GM23338 (cell line): Measurements from ENCODE around the gene RAB6A. TPM values are rescaled to one million over a fixed set of nuclear protein-coding genes. Genes with fewer than 3 reads are reported as not detected.

ENCODE experiments used
- ATAC-seq: fragments of 200-7000 bp; cut with Tn5 transposase; 3 replicates; pipeline ENCODE4 v1.9.1; 2020
- DNase-seq: peaks from one replicate; pipeline ENCODE4 v3.0.0-alpha.2; 2015; ENCODE audit warnings: low spot score
- H2AFZ ChIP-seq: fragments of 200-600 bp; sonication (generic); 2 replicates; pipeline ENCODE4 v1.8.0; 2016; ENCODE audit warnings: antibody characterized with exemption, mild to moderate bottlenecking, moderate library complexity
- H3F3A ChIP-seq: fragments of 200-600 bp; sonication (generic); replicated peaks from 2 replicates; pipeline ENCODE4 v1.8.0; 2017; ENCODE audit warnings: antibody characterized with exemption, mixed run types, low read depth
- H3K27ac ChIP-seq: fragments of 200-600 bp; sonication (generic); 2 replicates; pipeline ENCODE4 v1.6.1; 2016; ENCODE audit warnings: low read depth
- H3K27me3 ChIP-seq: fragments of 200-600 bp; sonication (generic); 2 replicates; pipeline ENCODE4 v1.8.0; 2016; ENCODE audit warnings: mild to moderate bottlenecking, mixed run types, moderate library complexity; ENCODE audit not compliant: insufficient read depth
- H3K36me3 ChIP-seq: fragments of 200-600 bp; sonication (generic); 2 replicates; pipeline ENCODE4 v1.8.0; 2016; ENCODE audit warnings: mild to moderate bottlenecking; ENCODE audit not compliant: insufficient read depth
- H3K4me1 ChIP-seq: fragments of 200-600 bp; sonication (generic); 2 replicates; pipeline ENCODE4 v1.8.0; 2016; ENCODE audit warnings: mild to moderate bottlenecking, moderate library complexity; ENCODE audit not compliant: insufficient read depth
- H3K4me2 ChIP-seq: fragments of 200-600 bp; sonication (generic); 2 replicates; pipeline ENCODE4 v1.7.1; 2017; ENCODE audit warnings: mixed run types
- H3K4me3 ChIP-seq: fragments of 200-600 bp; sonication (generic); 2 replicates; pipeline ENCODE4 v1.6.1; 2016; ENCODE audit warnings: mixed run types
- H3K79me2 ChIP-seq: fragments of 200-600 bp; sonication (generic); replicated peaks from 2 replicates; pipeline ENCODE4 v1.8.0; 2017; ENCODE audit warnings: mild to moderate bottlenecking; ENCODE audit not compliant: insufficient read depth
- H3K9me2 ChIP-seq: fragments of 200-600 bp; sonication (generic); 2 replicates; pipeline ENCODE4 v1.8.0; 2017; ENCODE audit not compliant: insufficient read depth
- H4K20me1 ChIP-seq: fragments of 200-600 bp; sonication (generic); replicated peaks from 2 replicates; pipeline ENCODE4 v1.8.0; 2017; ENCODE audit warnings: mild to moderate bottlenecking; ENCODE audit not compliant: insufficient read depth
- H3K27ac Mint-ChIP-seq: 2 replicates; pipeline ENCODE4 v1.8.0; 2020; ENCODE audit warnings: inconsistent platforms, mild to moderate bottlenecking, moderate library complexity, mixed read lengths
- H3K27me3 Mint-ChIP-seq: 3 replicates; pipeline ENCODE4 v1.8.0; 2022; ENCODE audit warnings: low read depth, mild to moderate bottlenecking, moderate library complexity, mixed read lengths, inconsistent platforms; ENCODE audit not compliant: insufficient read depth, poor library complexity
- H3K36me3 Mint-ChIP-seq: 3 replicates; pipeline ENCODE4 v1.8.0; 2021; ENCODE audit warnings: low read depth, mild to moderate bottlenecking, inconsistent platforms, moderate library complexity, mixed read lengths
- H3K4me1 Mint-ChIP-seq: 3 replicates; pipeline ENCODE4 v1.8.0; 2020; ENCODE audit warnings: mild to moderate bottlenecking, inconsistent platforms, mixed read lengths
- H3K4me3 Mint-ChIP-seq: 3 replicates; pipeline ENCODE4 v1.8.0; 2021; ENCODE audit warnings: moderate library complexity, mild to moderate bottlenecking, inconsistent platforms, mixed read lengths
- H3K9me3 Mint-ChIP-seq: 3 replicates; pipeline ENCODE4 v1.8.0; 2020; ENCODE audit warnings: moderate library complexity, mild to moderate bottlenecking, inconsistent platforms, mixed read lengths
- CREB1 ChIP-seq: fragments of 250-450 bp; sonication (Bioruptor Pico); IDR thresholded peaks from 2 replicates; pipeline ENCODE4 v1.5.0; 2020; ENCODE audit warnings: low read depth, mild to moderate bottlenecking, moderate library complexity
- ETS1 ChIP-seq: IDR thresholded peaks from 2 replicates; pipeline ENCODE4 v1.6.1; 2016; ENCODE audit warnings: antibody characterized with exemption
- EZH2 ChIP-seq: fragments of 200-600 bp; sonication (generic); IDR thresholded peaks from one replicate; pipeline ENCODE4 v1.8.0; 2017; ENCODE audit warnings: antibody characterized with exemption, mild to moderate bottlenecking, low read depth; ENCODE audit not compliant: unreplicated experiment
- EZH2phosphoT487 ChIP-seq: fragments of 200-600 bp; sonication (generic); IDR thresholded peaks from one replicate; pipeline ENCODE4 v1.8.1; 2018; ENCODE audit warnings: antibody characterized with exemption; ENCODE audit not compliant: unreplicated experiment
- JUNB ChIP-seq: IDR thresholded peaks from one replicate; pipeline ENCODE4 v1.6.1; 2016; ENCODE audit warnings: antibody characterized with exemption; ENCODE audit not compliant: unreplicated experiment
- NANOG ChIP-seq: IDR thresholded peaks from 2 replicates; pipeline ENCODE4 v1.6.1; 2016; ENCODE audit warnings: antibody characterized with exemption, borderline replicate concordance
- STAT1 ChIP-seq: IDR thresholded peaks from one replicate; pipeline ENCODE4 v1.6.1; 2016; ENCODE audit warnings: antibody characterized with exemption; ENCODE audit not compliant: unreplicated experiment
- ZNF114 ChIP-seq: fragments of 250-450 bp; sonication (Bioruptor Pico); IDR thresholded peaks from 2 replicates; pipeline ENCODE4 v1.5.0; 2020; ENCODE audit warnings: mild to moderate bottlenecking, moderate library complexity
- ZNF331 ChIP-seq: fragments of 250-450 bp; sonication (Bioruptor Pico); IDR thresholded peaks from 2 replicates; pipeline ENCODE4 v1.5.0; 2020; ENCODE audit warnings: low read depth, mild to moderate bottlenecking, moderate library complexity
- polyA plus RNA-seq: library from polyadenylated mRNA; unstranded; fragments of >200 nt; fragmentation: Nextera tagmentation; extraction: Ambion mirVana; gene quantifications from 2 replicates; pipeline ENCODE4 v1.2.1, GENCODE V29; 2016
- total RNA-seq: library from RNA; depleted of rRNA; stranded (reverse); fragments of >200 nt; shearing (Covaris generic); gene quantifications from 2 replicates; pipeline ENCODE4 v1.2.3, GENCODE V29; 2014
- TF ChIP-seq, protein P1 (sequence below): fragments of 250-450 bp; sonication (Bioruptor Pico); IDR thresholded peaks from 2 replicates; pipeline ENCODE4 v1.5.0; 2020; ENCODE audit warnings: mild to moderate bottlenecking, moderate library complexity

Gene RAB6A
- total and polyA plus RNA-seq, 2 experiments from 2014 or later: 61.1 to 127 TPM

DNA sequence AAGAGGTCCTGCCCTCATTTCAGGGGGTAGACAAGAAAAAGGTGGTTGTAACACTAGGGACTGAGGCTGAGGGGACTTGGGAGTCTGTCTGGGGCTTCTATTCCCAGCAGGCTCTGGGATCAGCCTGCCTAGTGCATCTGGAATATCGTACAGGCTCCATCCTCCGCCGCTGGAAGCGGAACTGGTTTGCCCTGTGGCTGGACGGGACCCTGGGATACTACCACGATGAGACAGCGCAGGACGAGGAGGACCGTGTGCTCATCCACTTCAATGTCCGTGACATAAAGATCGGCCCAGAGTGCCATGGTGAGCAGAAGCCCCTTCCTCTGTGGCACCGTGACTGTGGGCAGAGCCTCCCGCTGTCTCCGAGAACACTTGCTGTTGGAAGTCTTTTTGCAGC lies 110.5 kb downstream of the RAB6A start:
- no peaks in the 10 kb centered on the region for H3K36me3 Mint-ChIP-seq
- no peak overlapping the region for H3K4me2 ChIP-seq
- H3K4me1 ChIP-seq: peaks cover 23% of the 10 kb centered on the region
- no peak overlapping the region for H3K27ac ChIP-seq
- TF ChIP-seq EZH2: no peak
- no peak for TF ChIP-seq ZNF114 (CRISPR knock-in tag)
- TF ChIP-seq CREB1 (CRISPR knock-in tag): no peak
- TF ChIP-seq NANOG: no peak
- TF ChIP-seq, protein P1, sequence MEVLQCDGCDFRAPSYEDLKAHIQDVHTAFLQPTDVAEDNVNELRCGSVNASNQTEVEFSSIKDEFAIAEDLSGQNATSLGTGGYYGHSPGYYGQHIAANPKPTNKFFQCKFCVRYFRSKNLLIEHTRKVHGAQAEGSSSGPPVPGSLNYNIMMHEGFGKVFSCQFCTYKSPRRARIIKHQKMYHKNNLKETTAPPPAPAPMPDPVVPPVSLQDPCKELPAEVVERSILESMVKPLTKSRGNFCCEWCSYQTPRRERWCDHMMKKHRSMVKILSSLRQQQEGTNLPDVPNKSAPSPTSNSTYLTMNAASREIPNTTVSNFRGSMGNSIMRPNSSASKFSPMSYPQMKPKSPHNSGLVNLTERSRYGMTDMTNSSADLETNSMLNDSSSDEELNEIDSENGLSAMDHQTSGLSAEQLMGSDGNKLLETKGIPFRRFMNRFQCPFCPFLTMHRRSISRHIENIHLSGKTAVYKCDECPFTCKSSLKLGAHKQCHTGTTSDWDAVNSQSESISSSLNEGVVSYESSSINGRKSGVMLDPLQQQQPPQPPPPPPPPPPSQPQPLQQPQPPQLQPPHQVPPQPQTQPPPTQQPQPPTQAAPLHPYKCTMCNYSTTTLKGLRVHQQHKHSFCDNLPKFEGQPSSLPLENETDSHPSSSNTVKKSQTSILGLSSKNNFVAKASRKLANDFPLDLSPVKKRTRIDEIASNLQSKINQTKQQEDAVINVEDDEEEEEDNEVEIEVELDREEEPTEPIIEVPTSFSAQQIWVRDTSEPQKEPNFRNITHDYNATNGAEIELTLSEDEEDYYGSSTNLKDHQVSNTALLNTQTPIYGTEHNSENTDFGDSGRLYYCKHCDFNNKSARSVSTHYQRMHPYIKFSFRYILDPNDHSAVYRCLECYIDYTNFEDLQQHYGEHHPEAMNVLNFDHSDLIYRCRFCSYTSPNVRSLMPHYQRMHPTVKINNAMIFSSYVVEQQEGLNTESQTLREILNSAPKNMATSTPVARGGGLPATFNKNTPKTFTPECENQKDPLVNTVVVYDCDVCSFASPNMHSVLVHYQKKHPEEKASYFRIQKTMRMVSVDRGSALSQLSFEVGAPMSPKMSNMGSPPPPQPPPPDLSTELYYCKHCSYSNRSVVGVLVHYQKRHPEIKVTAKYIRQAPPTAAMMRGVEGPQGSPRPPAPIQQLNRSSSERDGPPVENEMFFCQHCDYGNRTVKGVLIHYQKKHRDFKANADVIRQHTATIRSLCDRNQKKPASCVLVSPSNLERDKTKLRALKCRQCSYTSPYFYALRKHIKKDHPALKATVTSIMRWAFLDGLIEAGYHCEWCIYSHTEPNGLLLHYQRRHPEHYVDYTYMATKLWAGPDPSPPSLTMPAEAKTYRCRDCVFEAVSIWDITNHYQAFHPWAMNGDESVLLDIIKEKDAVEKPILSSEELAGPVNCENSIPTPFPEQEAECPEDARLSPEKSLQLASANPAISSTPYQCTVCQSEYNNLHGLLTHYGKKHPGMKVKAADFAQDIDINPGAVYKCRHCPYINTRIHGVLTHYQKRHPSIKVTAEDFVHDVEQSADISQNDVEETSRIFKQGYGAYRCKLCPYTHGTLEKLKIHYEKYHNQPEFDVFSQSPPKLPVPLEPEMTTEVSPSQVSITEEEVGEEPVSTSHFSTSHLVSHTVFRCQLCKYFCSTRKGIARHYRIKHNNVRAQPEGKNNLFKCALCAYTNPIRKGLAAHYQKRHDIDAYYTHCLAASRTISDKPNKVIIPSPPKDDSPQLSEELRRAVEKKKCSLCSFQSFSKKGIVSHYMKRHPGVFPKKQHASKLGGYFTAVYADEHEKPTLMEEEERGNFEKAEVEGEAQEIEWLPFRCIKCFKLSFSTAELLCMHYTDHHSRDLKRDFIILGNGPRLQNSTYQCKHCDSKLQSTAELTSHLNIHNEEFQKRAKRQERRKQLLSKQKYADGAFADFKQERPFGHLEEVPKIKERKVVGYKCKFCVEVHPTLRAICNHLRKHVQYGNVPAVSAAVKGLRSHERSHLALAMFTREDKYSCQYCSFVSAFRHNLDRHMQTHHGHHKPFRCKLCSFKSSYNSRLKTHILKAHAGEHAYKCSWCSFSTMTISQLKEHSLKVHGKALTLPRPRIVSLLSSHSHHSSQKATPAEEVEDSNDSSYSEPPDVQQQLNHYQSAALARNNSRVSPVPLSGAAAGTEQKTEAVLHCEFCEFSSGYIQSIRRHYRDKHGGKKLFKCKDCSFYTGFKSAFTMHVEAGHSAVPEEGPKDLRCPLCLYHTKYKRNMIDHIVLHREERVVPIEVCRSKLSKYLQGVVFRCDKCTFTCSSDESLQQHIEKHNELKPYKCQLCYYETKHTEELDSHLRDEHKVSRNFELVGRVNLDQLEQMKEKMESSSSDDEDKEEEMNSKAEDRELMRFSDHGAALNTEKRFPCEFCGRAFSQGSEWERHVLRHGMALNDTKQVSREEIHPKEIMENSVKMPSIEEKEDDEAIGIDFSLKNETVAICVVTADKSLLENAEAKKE (CRISPR knock-in tag): no peak
- TF ChIP-seq ETS1: no peak
- TF ChIP-seq EZH2phosphoT487: no peak
- no peak for TF ChIP-seq JUNB
- TF ChIP-seq ZNF331: no peak
- TF ChIP-seq STAT1: no peak
- H3K79me2 ChIP-seq: no peaks in the 10 kb centered on the region
- H3K27ac Mint-ChIP-seq: no peak overlapping the region
- peaks cover 44% of the 10 kb centered on the region for H3K4me1 Mint-ChIP-seq
- no peak for DNase-seq
- no peaks in the 10 kb centered on the region for H3K9me2 ChIP-seq
- ATAC-seq: no peak
- H3K27me3 ChIP-seq: peaks cover 10% of the 10 kb centered on the region; the same call in 1 of the 2 replicates
- no peaks in the 10 kb centered on the region for H3K36me3 ChIP-seq
- no peaks in the 10 kb centered on the region; the same call in 1 of the 2 replicates for H4K20me1 ChIP-seq
- no peak overlapping the region for H3K4me3 ChIP-seq
- H3K9me3 Mint-ChIP-seq: no peaks in the 10 kb centered on the region
- H3F3A ChIP-seq: peaks cover 10% of the 10 kb centered on the region
- H3K4me3 Mint-ChIP-seq: no peak overlapping the region
- H2AFZ ChIP-seq: no peak overlapping the region
- peaks cover 19% of the 10 kb centered on the region for H3K27me3 Mint-ChIP-seq
